ACC112 (cell line): ENCODE results near the gene VPS35.

Experiments
- H2AFZ ChIP-seq: fragments of 200-600 bp; sonication (generic); one replicate; pipeline ENCODE4 v1.6.0; 2017; ENCODE audit warnings: antibody characterized with exemption, low read length; ENCODE audit not compliant: unreplicated experiment
- H3K27ac ChIP-seq: fragments of 200-600 bp; sonication (generic); 2 replicates; pipeline ENCODE4 v1.5.1; 2014; ENCODE audit warnings: low read depth, mild to moderate bottlenecking, antibody characterized with exemption, low read length, moderate library complexity
- H3K27me3 ChIP-seq: fragments of 200-600 bp; sonication (generic); 2 replicates; pipeline ENCODE4 v1.6.1; 2014; ENCODE audit warnings: mild to moderate bottlenecking, antibody characterized with exemption, low read length, moderate library complexity, mixed read lengths; ENCODE audit not compliant: insufficient read depth
- H3K36me3 ChIP-seq: fragments of 200-600 bp; sonication (generic); 2 replicates; pipeline ENCODE4 v1.6.1; 2016; ENCODE audit warnings: mild to moderate bottlenecking, antibody characterized with exemption, low read length, moderate library complexity, mixed read lengths; ENCODE audit not compliant: insufficient read depth
- H3K4me1 ChIP-seq: fragments of 200-600 bp; sonication (generic); one replicate; pipeline ENCODE4 v1.6.1; 2016; ENCODE audit warnings: low read length, mixed read lengths; ENCODE audit not compliant: insufficient read depth, unreplicated experiment, control insufficient read depth
- H3K4me3 ChIP-seq: fragments of 200-600 bp; sonication (generic); 2 replicates; pipeline ENCODE4 v1.5.1; 2014; ENCODE audit warnings: mild to moderate bottlenecking, low read depth, low read length
- H3K79me2 ChIP-seq: fragments of 200-600 bp; sonication (generic); one replicate; pipeline ENCODE4 v1.6.0; 2016; ENCODE audit warnings: low read length; ENCODE audit not compliant: control insufficient read depth, unreplicated experiment, insufficient read depth

Gene VPS35

GRCh38 chr16:46658925-46659324 lies 30.1 kb downstream of the VPS35 start:
- H3K4me1 ChIP-seq, result no peaks in the 10 kb centered on the region
- H3K27ac ChIP-seq, result no peak overlapping the region
- no peak overlapping the region for H2AFZ ChIP-seq
- H3K36me3 ChIP-seq, result peaks cover 17% of the 10 kb centered on the region
- no peaks in the 10 kb centered on the region for H3K27me3 ChIP-seq
- no peaks in the 10 kb centered on the region for H3K79me2 ChIP-seq
- no peak overlapping the region for H3K4me3 ChIP-seq

GRCh38 chr16:46651305-46651704 lies 37.7 kb downstream of the VPS35 start:
- Histone ChIP-seq H2AFZ (no peak overlapping the region), H3K36me3 (no peaks in the 10 kb centered on the region)

GRCh38 chr16:46650254-46650623 lies 38.7 kb downstream of the VPS35 start:
- Histone ChIP-seq H3K4me3 (peak overlapping the region; percentile 73), H3K79me2 (no peaks in the 10 kb centered on the region), H3K36me3 (no peaks in the 10 kb centered on the region), H3K4me1 (peaks cover 7% of the 10 kb centered on the region), H3K27me3 (no peaks in the 10 kb centered on the region), H3K27ac (peak overlapping the region; percentile 69), H2AFZ (peak overlapping the region; percentile 71)

More at GRCh38 chr16:46651305-46651704, 37.7 kb downstream of the VPS35 start:
- Histone ChIP-seq H3K4me3 (no peak overlapping the region), H3K27ac (no peak overlapping the region), H3K27me3 (no peaks in the 10 kb centered on the region), H3K79me2 (no peaks in the 10 kb centered on the region), H3K4me1 (peaks cover 7% of the 10 kb centered on the region)

- Histone ChIP-seq H3K4me3 (peak overlapping the region; percentile 73), H3K27me3 (no peaks in the 10 kb centered on the region), H3K4me1 (peaks cover 7% of the 10 kb centered on the region), H3K27ac (peak overlapping the region; percentile 69), H3K36me3 (no peaks in the 10 kb centered on the region), H3K79me2 (no peaks in the 10 kb centered on the region), H2AFZ (peak overlapping the region; percentile 80)
Observed at GRCh38 chr16:46649588-46650253, 39.3 kb downstream of the VPS35 start.

GRCh38 chr16:46648656-46649055 lies 40.3 kb downstream of the VPS35 start:
- no peaks in the 10 kb centered on the region for H3K27me3 ChIP-seq
- no peak overlapping the region for H3K27ac ChIP-seq
- H2AFZ ChIP-seq, result no peak overlapping the region
- peaks cover 7% of the 10 kb centered on the region for H3K4me1 ChIP-seq
- H3K79me2 ChIP-seq, result no peaks in the 10 kb centered on the region
- H3K36me3 ChIP-seq, result no peaks in the 10 kb centered on the region
- H3K4me3 ChIP-seq, result no peak overlapping the region

GRCh38 chr16:46638947-46639925 lies 49.7 kb downstream of the VPS35 start:
- peaks cover 3% of the 10 kb centered on the region for H3K4me1 ChIP-seq
- H3K27ac ChIP-seq, result no peak overlapping the region
- H2AFZ ChIP-seq, result no peak overlapping the region
- no peaks in the 10 kb centered on the region for H3K36me3 ChIP-seq
- H3K4me3 ChIP-seq, result no peak overlapping the region
- no peaks in the 10 kb centered on the region for H3K79me2 ChIP-seq
- H3K27me3 ChIP-seq, result peaks cover 6% of the 10 kb centered on the region; the same call in 1 of the 2 replicates

GRCh38 chr16:46632778-46633733 lies 55.9 kb downstream of the VPS35 start:
- Histone ChIP-seq H3K79me2 (no peaks in the 10 kb centered on the region), H3K4me1 (peaks cover 5% of the 10 kb centered on the region), H3K27ac (no peak overlapping the region), H3K4me3 (no peak overlapping the region), H3K27me3 (peaks cover 3% of the 10 kb centered on the region; the same call in 1 of the 2 replicates), H2AFZ (no peak overlapping the region), H3K36me3 (no peaks in the 10 kb centered on the region)

GRCh38 chr16:46629331-46630219 lies 59.4 kb downstream of the VPS35 start:
- H3K27ac ChIP-seq, result 0 out of 2 replicates have a peak overlapping the region, but pooled peaks have one; percentile 10
- peak overlapping the region; percentile 92 for H2AFZ ChIP-seq
- peak overlapping the region; percentile 61 for H3K4me3 ChIP-seq
- H3K27me3 ChIP-seq, result no peaks in the 10 kb centered on the region
- H3K36me3 ChIP-seq, result no peaks in the 10 kb centered on the region
- no peaks in the 10 kb centered on the region for H3K79me2 ChIP-seq
- peaks cover 5% of the 10 kb centered on the region for H3K4me1 ChIP-seq

- Histone ChIP-seq H3K79me2 (no peaks in the 10 kb centered on the region), H3K27me3 (no peaks in the 10 kb centered on the region), H3K27ac (no peak overlapping the region), H2AFZ (no peak overlapping the region), H3K4me1 (peaks cover 5% of the 10 kb centered on the region), H3K36me3 (no peaks in the 10 kb centered on the region), H3K4me3 (no peak overlapping the region)
Observed at GRCh38 chr16:46627746-46628145, 61.2 kb downstream of the VPS35 start.
